DND-41 (cell line): ENCODE data around the gene PDXK.

ENCODE experiments used
- ATAC-seq: fragments of 200-7000 bp; cut with Tn5 transposase; 3 replicates; pipeline ENCODE4 v1.9.1; 2021; ENCODE audit warnings: low read depth; ENCODE audit not compliant: insufficient read depth
- DNase-seq: peaks from one replicate; pipeline ENCODE4 v3.0.0-alpha.2; 2020
- H2AFZ ChIP-seq: 2 replicates; pipeline ENCODE4 v1.6.0; 2012; ENCODE audit warnings: low read depth, low read length
- H3K27ac ChIP-seq: 2 replicates; pipeline ENCODE4 v1.5.1; 2012; ENCODE audit warnings: low read length, inconsistent platforms
- H3K27me3 ChIP-seq: fragments of 200-600 bp; sonication (generic); 2 replicates; pipeline ENCODE4 v1.6.0; 2012; ENCODE audit warnings: low read length, mild to moderate bottlenecking, inconsistent platforms; ENCODE audit not compliant: insufficient read depth, poor library complexity
- H3K36me3 ChIP-seq: 2 replicates; pipeline ENCODE4 v1.5.1; 2012; ENCODE audit warnings: low read length, inconsistent platforms; ENCODE audit not compliant: insufficient read depth
- H3K4me1 ChIP-seq: 2 replicates; pipeline ENCODE4 v1.5.1; 2012; ENCODE audit warnings: mild to moderate bottlenecking, low read length; ENCODE audit not compliant: insufficient read depth
- H3K4me2 ChIP-seq: 2 replicates; pipeline ENCODE4 v1.6.0; 2012; ENCODE audit warnings: mild to moderate bottlenecking, moderate library complexity, low read length, inconsistent platforms; ENCODE audit not compliant: insufficient read depth
- H3K4me3 ChIP-seq, 2 experiments: fragments of 200-600 bp in 1 of 2; shearing (Covaris generic) in 1 of 2; 2 replicates each; pipeline ENCODE4 v1.5.1; 2012 to 2016; ENCODE audit warnings: inconsistent platforms in 2 of 2, low read length in 2 of 2, mild to moderate bottlenecking in 2 of 2, low read depth in 1 of 2, moderate library complexity in 1 of 2
- H3K79me2 ChIP-seq: 2 replicates; pipeline ENCODE4 v1.6.0; 2012; ENCODE audit warnings: low read length, inconsistent platforms; ENCODE audit not compliant: insufficient read depth
- H3K9ac ChIP-seq: 2 replicates; pipeline ENCODE4 v1.6.0; 2012; ENCODE audit warnings: low read depth, mild to moderate bottlenecking, inconsistent platforms, low read length, moderate library complexity
- H3K9me3 ChIP-seq: 2 replicates; pipeline ENCODE4 v1.5.1; 2012; ENCODE audit warnings: low read length, moderate library complexity, mild to moderate bottlenecking, inconsistent platforms; ENCODE audit not compliant: insufficient read depth, severe bottlenecking
- H4K20me1 ChIP-seq: 2 replicates; pipeline ENCODE4 v1.6.0; 2012; ENCODE audit warnings: low read length; ENCODE audit not compliant: insufficient read depth
- CTCF ChIP-seq: IDR thresholded peaks from 2 replicates; pipeline ENCODE4 v1.5.1; 2012; ENCODE audit warnings: borderline replicate concordance, low read length, moderate library complexity, mild to moderate bottlenecking; ENCODE audit not compliant: poor library complexity, severe bottlenecking; ENCODE audit errors: extremely low read depth
- EZH2 ChIP-seq: IDR thresholded peaks from 3 replicates; pipeline ENCODE4 v1.6.1; 2012; ENCODE audit warnings: borderline replicate concordance, low read depth, mild to moderate bottlenecking, moderate library complexity, low read length, inconsistent platforms; ENCODE audit not compliant: severe bottlenecking

PDXK gene

GRCh38 chr21:43769325-43769958, 50.5 kb downstream of the PDXK start:
- TF ChIP-seq CTCF (no peak), EZH2 (no peak)
- no peaks in the 10 kb centered on the region for H3K27me3 ChIP-seq
- H3K79me2 ChIP-seq = no peaks in the 10 kb centered on the region
- peaks cover 3% of the 10 kb centered on the region; the same call in 1 of the 2 replicates for H3K4me1 ChIP-seq
- H4K20me1 ChIP-seq = no peaks in the 10 kb centered on the region
- H3K36me3 ChIP-seq = peaks cover 15% of the 10 kb centered on the region
- H3K4me3 ChIP-seq = no peak overlapping the region
- DNase-seq (no peak), ATAC-seq (no peak)
- H3K27ac ChIP-seq = no peak overlapping the region
- no peak overlapping the region for H2AFZ ChIP-seq
- H3K9me3 ChIP-seq = no peaks in the 10 kb centered on the region
- H3K9ac ChIP-seq = no peak overlapping the region
- H3K4me2 ChIP-seq = no peak overlapping the region

- Histone ChIP-seq H3K9ac (no peak overlapping the region), H2AFZ (no peak overlapping the region), H3K4me3 (no peak overlapping the region), H3K27me3 (no peaks in the 10 kb centered on the region), H3K4me2 (no peak overlapping the region), H3K79me2 (peaks cover 1% of the 10 kb centered on the region), H3K4me1 (peaks cover 10% of the 10 kb centered on the region), H3K36me3 (peaks cover 17% of the 10 kb centered on the region), H3K27ac (no peak overlapping the region), H3K9me3 (no peaks in the 10 kb centered on the region), H4K20me1 (no peaks in the 10 kb centered on the region)
- DNase-seq = no peak
- TF ChIP-seq CTCF (no peak), EZH2 (no peak)
- no peak for ATAC-seq
These were observed 51.2 kb downstream of the PDXK start for GRCh38 chr21:43770066-43770655.

- no peak overlapping the region for H3K4me3 ChIP-seq
- H3K27me3 ChIP-seq = no peaks in the 10 kb centered on the region
- H3K79me2 ChIP-seq = peaks cover 12% of the 10 kb centered on the region
- TF ChIP-seq EZH2 (no peak), CTCF (no peak)
- no peaks in the 10 kb centered on the region for H4K20me1 ChIP-seq
- H3K27ac ChIP-seq = no peak overlapping the region
- H3K36me3 ChIP-seq = peaks cover 17% of the 10 kb centered on the region
- H3K4me1 ChIP-seq = peaks cover 18% of the 10 kb centered on the region
- no peak for DNase-seq
- H2AFZ ChIP-seq = no peak overlapping the region
- no peak overlapping the region for H3K4me2 ChIP-seq
- no peaks in the 10 kb centered on the region for H3K9me3 ChIP-seq
- no peak overlapping the region for H3K9ac ChIP-seq
- ATAC-seq = no peak
These were observed 52.3 kb downstream of the PDXK start for GRCh38 chr21:43771199-43771675.
